Endodermal cell (in vitro differentiated cells): ENCODE measurements around the gene CFAP54. TPM values are rescaled to one million over a fixed set of nuclear protein-coding genes. Genes with fewer than 3 reads are reported as not detected.

Experiments
- DNase-seq: peaks from one replicate; pipeline ENCODE4 v3.0.0-alpha.2; 2017
- H3K27ac ChIP-seq: 2 replicates; pipeline ENCODE4 v1.5.1; 2013; ENCODE audit warnings: mild to moderate bottlenecking, low read depth, low read length, moderate library complexity
- H3K27me3 ChIP-seq: 2 replicates; pipeline ENCODE4 v1.6.1; 2013; ENCODE audit warnings: mild to moderate bottlenecking, low read length, moderate library complexity; ENCODE audit not compliant: insufficient read depth, control insufficient read depth, poor library complexity, severe bottlenecking
- H3K36me3 ChIP-seq: 2 replicates; pipeline ENCODE4 v1.7.0; 2013; ENCODE audit warnings: mild to moderate bottlenecking, low read length, moderate library complexity; ENCODE audit not compliant: control insufficient read depth, insufficient read depth
- H3K4me1 ChIP-seq: one replicate; pipeline ENCODE4 v1.7.0; 2013; ENCODE audit warnings: low read length; ENCODE audit not compliant: control insufficient read depth, insufficient read depth
- H3K4me3 ChIP-seq: 2 replicates; pipeline ENCODE4 v1.5.1; 2013; ENCODE audit warnings: mild to moderate bottlenecking, low read length, moderate library complexity
- H3K9ac ChIP-seq: 2 replicates; pipeline ENCODE4 v1.6.1; 2013; ENCODE audit warnings: mild to moderate bottlenecking, low read length, moderate library complexity; ENCODE audit not compliant: poor library complexity, severe bottlenecking; ENCODE audit errors: extremely low read depth
- H3K9me3 ChIP-seq: 2 replicates; pipeline ENCODE4 v1.6.1; 2013; ENCODE audit warnings: mild to moderate bottlenecking, low read length, moderate library complexity; ENCODE audit not compliant: control insufficient read depth
- H3K27ac Mint-ChIP-seq: 2 replicates; pipeline ENCODE4 v1.8.0; 2020; ENCODE audit warnings: mixed read lengths
- H3K27me3 Mint-ChIP-seq: 2 replicates; pipeline ENCODE4 v1.8.0; 2021; ENCODE audit warnings: mild to moderate bottlenecking, mixed read lengths; ENCODE audit not compliant: insufficient read depth
- H3K36me3 Mint-ChIP-seq: 2 replicates; pipeline ENCODE4 v1.8.0; 2020; ENCODE audit warnings: low read depth, mixed read lengths
- H3K4me1 Mint-ChIP-seq: 2 replicates; pipeline ENCODE4 v1.8.0; 2020; ENCODE audit warnings: mixed read lengths
- H3K4me3 Mint-ChIP-seq: 2 replicates; pipeline ENCODE4 v1.8.0; 2020; ENCODE audit warnings: mild to moderate bottlenecking, moderate library complexity, mixed read lengths
- H3K9me3 Mint-ChIP-seq: 2 replicates; pipeline ENCODE4 v1.8.0; 2020; ENCODE audit warnings: mild to moderate bottlenecking, mixed read lengths
- WGBS, 2 experiments: methylation state at CpG; one replicate each; pipeline versions ENCODE4 v1.1.5 to v1.1.7; 2013; ENCODE audit warnings: missing lambda C conversion rate in 2 of 2, mixed read lengths in 1 of 2; ENCODE audit not compliant: insufficient coverage in 1 of 2, insufficient read length in 1 of 2; 5-methylcytosine and 5-hydroxymethylcytosine counted together
- total RNA-seq, 2 donors: library from RNA; stranded (reverse); fragmentation: NEBNext Ultra II Directional in 1 of 2; extraction: Animal tissue kit (Norgen Biotek cat#: 25700) in 1 of 2; gene quantifications; 2 replicates in 1 of 2; 3 replicates in 1 of 2; pipeline ENCODE4 v1.2.1, GENCODE V29; 2021
- TF ChIP-seq, protein P1 (sequence below): fragments of 200-600 bp; sonication (generic); conservative IDR thresholded peaks from 2 replicates; pipeline ENCODE4 v1.5.0; 2021; ENCODE audit warnings: antibody characterized with exemption, mild to moderate bottlenecking

CFAP54 gene
- total RNA-seq, 2 donors from 2014 or later: 1.5 to 1.7 TPM

GRCh38 chr12:96821592-96821991 is 332.2 kb downstream of the CFAP54 start:
- Mint-ChIP-seq H3K4me3 (no peak overlapping the region), H3K36me3 (no peaks in the 10 kb centered on the region), H3K27me3 (no peaks in the 10 kb centered on the region), H3K27ac (no peak overlapping the region), H3K4me1 (no peaks in the 10 kb centered on the region), H3K9me3 (peaks cover 14% of the 10 kb centered on the region)
- H3K9me3 ChIP-seq: peaks cover 8% of the 10 kb centered on the region
- WGBS, 2 experiments: 84% methylated on average over 2 of the region's 3 CpGs; no CpG with 5 or more reads in 1 of the 2 experiments
- no peak for DNase-seq
- H3K9ac ChIP-seq: no peak overlapping the region
- no peak overlapping the region for H3K27ac ChIP-seq
- H3K27me3 ChIP-seq: no peaks in the 10 kb centered on the region
- no peak overlapping the region for H3K4me3 ChIP-seq
- H3K36me3 ChIP-seq: no peaks in the 10 kb centered on the region
- no peaks in the 10 kb centered on the region for H3K4me1 ChIP-seq
- TF ChIP-seq, protein P1, sequence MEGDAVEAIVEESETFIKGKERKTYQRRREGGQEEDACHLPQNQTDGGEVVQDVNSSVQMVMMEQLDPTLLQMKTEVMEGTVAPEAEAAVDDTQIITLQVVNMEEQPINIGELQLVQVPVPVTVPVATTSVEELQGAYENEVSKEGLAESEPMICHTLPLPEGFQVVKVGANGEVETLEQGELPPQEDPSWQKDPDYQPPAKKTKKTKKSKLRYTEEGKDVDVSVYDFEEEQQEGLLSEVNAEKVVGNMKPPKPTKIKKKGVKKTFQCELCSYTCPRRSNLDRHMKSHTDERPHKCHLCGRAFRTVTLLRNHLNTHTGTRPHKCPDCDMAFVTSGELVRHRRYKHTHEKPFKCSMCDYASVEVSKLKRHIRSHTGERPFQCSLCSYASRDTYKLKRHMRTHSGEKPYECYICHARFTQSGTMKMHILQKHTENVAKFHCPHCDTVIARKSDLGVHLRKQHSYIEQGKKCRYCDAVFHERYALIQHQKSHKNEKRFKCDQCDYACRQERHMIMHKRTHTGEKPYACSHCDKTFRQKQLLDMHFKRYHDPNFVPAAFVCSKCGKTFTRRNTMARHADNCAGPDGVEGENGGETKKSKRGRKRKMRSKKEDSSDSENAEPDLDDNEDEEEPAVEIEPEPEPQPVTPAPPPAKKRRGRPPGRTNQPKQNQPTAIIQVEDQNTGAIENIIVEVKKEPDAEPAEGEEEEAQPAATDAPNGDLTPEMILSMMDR: no peak

GRCh38 chr12:96822641-96823040 is 333.3 kb downstream of the CFAP54 start:
- H3K27ac ChIP-seq: no peak overlapping the region
- no peaks in the 10 kb centered on the region for H3K4me1 ChIP-seq
- 78 to 87% methylated on average over 1 of the region's 1 CpG for WGBS, 2 experiments
- Mint-ChIP-seq H3K4me3 (no peak overlapping the region), H3K27ac (no peak overlapping the region), H3K27me3 (no peaks in the 10 kb centered on the region), H3K36me3 (no peaks in the 10 kb centered on the region), H3K9me3 (peaks cover 14% of the 10 kb centered on the region), H3K4me1 (no peaks in the 10 kb centered on the region)
- no peak overlapping the region for H3K4me3 ChIP-seq
- no peak overlapping the region for H3K9ac ChIP-seq
- no peaks in the 10 kb centered on the region for H3K27me3 ChIP-seq
- DNase-seq: no peak
- no peaks in the 10 kb centered on the region for H3K36me3 ChIP-seq
- peaks cover 8% of the 10 kb centered on the region for H3K9me3 ChIP-seq
- TF ChIP-seq, protein P1: no peak

- Histone ChIP-seq H3K4me3 (no peak overlapping the region), H3K9ac (no peak overlapping the region), H3K36me3 (no peaks in the 10 kb centered on the region), H3K27me3 (no peaks in the 10 kb centered on the region), H3K27ac (no peak overlapping the region), H3K4me1 (no peaks in the 10 kb centered on the region), H3K9me3 (peaks cover 7% of the 10 kb centered on the region)
- WGBS, 2 experiments: 91 to 100% methylated on average over 4 to 7 of the region's 7 CpGs
- Mint-ChIP-seq H3K27ac (no peak overlapping the region), H3K36me3 (no peaks in the 10 kb centered on the region), H3K27me3 (no peaks in the 10 kb centered on the region), H3K9me3 (peaks cover 9% of the 10 kb centered on the region), H3K4me3 (no peak overlapping the region), H3K4me1 (no peaks in the 10 kb centered on the region)
- DNase-seq: no peak
- TF ChIP-seq, protein P1: no peak
These were observed 334.9 kb downstream of the CFAP54 start for GRCh38 chr12:96824074-96824837.
